Glutamatergic neuron (in vitro differentiated cells): ENCODE results near the gene CABP2. TPM values are rescaled to one million over a fixed set of nuclear protein-coding genes. Genes with fewer than 3 reads are reported as not detected.

Experiments used
- DNase-seq: peaks from one replicate; pipeline ENCODE4 v3.0.0; 2022
- H3K27ac Mint-ChIP-seq: one replicate; pipeline ENCODE4 v1.8.0; 2020; ENCODE audit warnings: mild to moderate bottlenecking, mixed read lengths, inconsistent platforms; ENCODE audit not compliant: unreplicated experiment
- H3K27me3 Mint-ChIP-seq: one replicate; pipeline ENCODE4 v1.8.0; 2020; ENCODE audit warnings: mild to moderate bottlenecking, moderate library complexity, mixed read lengths, inconsistent platforms; ENCODE audit not compliant: unreplicated experiment
- H3K36me3 Mint-ChIP-seq: one replicate; pipeline ENCODE4 v1.8.0; 2020; ENCODE audit warnings: mild to moderate bottlenecking, mixed read lengths, inconsistent platforms; ENCODE audit not compliant: unreplicated experiment
- H3K4me1 Mint-ChIP-seq: one replicate; pipeline ENCODE4 v1.8.0; 2020; ENCODE audit warnings: mild to moderate bottlenecking, low read depth, mixed read lengths, inconsistent platforms; ENCODE audit not compliant: unreplicated experiment
- H3K4me3 Mint-ChIP-seq: one replicate; pipeline ENCODE4 v1.8.0; 2020; ENCODE audit warnings: mild to moderate bottlenecking, mixed read lengths, inconsistent platforms; ENCODE audit not compliant: unreplicated experiment
- H3K9me3 Mint-ChIP-seq: one replicate; pipeline ENCODE4 v1.8.0; 2020; ENCODE audit warnings: mild to moderate bottlenecking, moderate library complexity, mixed read lengths, inconsistent platforms; ENCODE audit not compliant: unreplicated experiment
- total RNA-seq: library from RNA; stranded (reverse); fragmentation: NEBNext Ultra II Directional; extraction: Animal tissue kit (Norgen Biotek cat#: 25700); gene quantifications from one replicate; pipeline ENCODE4 v1.2.1, GENCODE V29; 2021; ENCODE audit not compliant: unreplicated experiment
- TF ChIP-seq, protein P1 (sequence below): fragments of 200-600 bp; sonication (generic); IDR thresholded peaks from one replicate; pipeline ENCODE4 v1.5.0; 2021; ENCODE audit not compliant: partially characterized antibody, unreplicated experiment

The CABP2 gene
- total RNA-seq, 1 donor from 2014 or later: not detected

- DNase-seq: peak; percentile 87
- Mint-ChIP-seq H3K4me1 (peaks cover 10% of the 10 kb centered on the region), H3K36me3 (no peaks in the 10 kb centered on the region), H3K27me3 (peaks cover 16% of the 10 kb centered on the region), H3K27ac (no peak overlapping the region), H3K4me3 (peak overlapping the region; percentile 81), H3K9me3 (peaks cover 10% of the 10 kb centered on the region)
- TF ChIP-seq, protein P1, sequence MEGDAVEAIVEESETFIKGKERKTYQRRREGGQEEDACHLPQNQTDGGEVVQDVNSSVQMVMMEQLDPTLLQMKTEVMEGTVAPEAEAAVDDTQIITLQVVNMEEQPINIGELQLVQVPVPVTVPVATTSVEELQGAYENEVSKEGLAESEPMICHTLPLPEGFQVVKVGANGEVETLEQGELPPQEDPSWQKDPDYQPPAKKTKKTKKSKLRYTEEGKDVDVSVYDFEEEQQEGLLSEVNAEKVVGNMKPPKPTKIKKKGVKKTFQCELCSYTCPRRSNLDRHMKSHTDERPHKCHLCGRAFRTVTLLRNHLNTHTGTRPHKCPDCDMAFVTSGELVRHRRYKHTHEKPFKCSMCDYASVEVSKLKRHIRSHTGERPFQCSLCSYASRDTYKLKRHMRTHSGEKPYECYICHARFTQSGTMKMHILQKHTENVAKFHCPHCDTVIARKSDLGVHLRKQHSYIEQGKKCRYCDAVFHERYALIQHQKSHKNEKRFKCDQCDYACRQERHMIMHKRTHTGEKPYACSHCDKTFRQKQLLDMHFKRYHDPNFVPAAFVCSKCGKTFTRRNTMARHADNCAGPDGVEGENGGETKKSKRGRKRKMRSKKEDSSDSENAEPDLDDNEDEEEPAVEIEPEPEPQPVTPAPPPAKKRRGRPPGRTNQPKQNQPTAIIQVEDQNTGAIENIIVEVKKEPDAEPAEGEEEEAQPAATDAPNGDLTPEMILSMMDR: peak; percentile 90
Measured at GRCh38 chr11:67505605-67506396, 17.4 kb downstream of the CABP2 start.

- peaks cover 10% of the 10 kb centered on the region for H3K4me1 Mint-ChIP-seq
- H3K27me3 Mint-ChIP-seq: peaks cover 19% of the 10 kb centered on the region
- TF ChIP-seq, protein P1: no peak
- H3K27ac Mint-ChIP-seq: no peak within 1 kb of the TSS
- H3K36me3 Mint-ChIP-seq: no peaks in the 10 kb centered on the region
- H3K9me3 Mint-ChIP-seq: peaks cover 10% of the 10 kb centered on the region
- DNase-seq: peak; percentile 64
- H3K4me3 Mint-ChIP-seq: peak within 1 kb of the TSS; percentile 86
Measured at GRCh38 chr11:67504950-67505581, 18.2 kb downstream of the CABP2 start, which contains the start of gene PITPNM1. Gene PITPNM1, minus strand, starts transcription at chr11:67505363. Its CDS starts 1,183 bp downstream, at chr11:67504180.

DNA sequence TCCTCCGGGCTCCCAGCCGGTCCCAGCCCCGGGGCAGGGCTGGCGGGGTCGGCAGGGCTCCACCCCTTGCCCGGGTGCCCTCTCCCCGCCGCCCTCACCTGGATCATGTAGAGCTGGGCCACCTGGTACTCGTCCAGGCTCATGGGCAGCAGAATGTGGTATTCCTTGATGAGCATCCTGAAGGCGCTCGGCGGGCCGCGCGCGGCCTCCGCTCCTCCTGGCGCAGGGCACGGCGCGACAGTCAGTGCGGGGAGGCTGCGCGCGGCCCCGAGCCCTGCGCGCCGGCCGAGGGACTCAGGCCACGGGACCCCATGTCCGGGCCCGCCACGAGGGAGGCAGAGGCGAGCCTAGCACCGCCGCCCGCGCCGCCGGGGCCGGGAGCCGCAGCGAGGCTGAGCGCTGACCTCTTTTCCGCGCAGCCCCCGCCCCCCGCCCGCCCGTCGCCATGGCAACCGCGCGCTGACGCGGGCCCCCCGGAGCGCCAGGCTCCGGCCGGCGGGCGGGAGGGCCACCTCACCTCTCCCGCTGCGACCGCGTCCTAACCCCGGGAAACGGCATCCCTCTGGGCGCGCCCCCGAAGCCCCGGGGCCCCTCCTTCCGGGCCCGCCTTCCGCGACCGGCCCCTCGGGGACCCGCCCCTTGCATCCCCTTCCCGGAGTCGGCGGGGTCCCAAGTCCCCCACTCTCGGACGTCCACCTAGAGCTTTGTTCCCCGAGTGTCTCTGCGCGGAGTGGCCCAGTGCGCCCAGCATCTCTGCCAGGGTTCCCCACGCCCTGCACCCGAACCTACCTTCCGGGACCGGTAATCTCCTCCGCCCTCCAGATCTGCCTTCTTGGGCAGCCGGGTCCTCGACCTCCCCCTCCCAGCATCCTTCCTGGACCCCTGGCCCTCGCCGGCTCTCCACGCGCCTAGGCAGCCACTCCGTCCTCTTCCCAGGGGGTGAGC is 19.0 kb downstream of the CABP2 start:
- peak; percentile 56 for DNase-seq
- H3K27me3 Mint-ChIP-seq: peaks cover 17% of the 10 kb centered on the region
- no peak overlapping the region for H3K27ac Mint-ChIP-seq
- peaks cover 10% of the 10 kb centered on the region for H3K9me3 Mint-ChIP-seq
- peaks cover 10% of the 10 kb centered on the region for H3K4me1 Mint-ChIP-seq
- no peaks in the 10 kb centered on the region for H3K36me3 Mint-ChIP-seq
- TF ChIP-seq, protein P1: no peak
- peak overlapping the region; percentile 86 for H3K4me3 Mint-ChIP-seq

- H3K27me3 Mint-ChIP-seq: peaks cover 11% of the 10 kb centered on the region
- H3K4me3 Mint-ChIP-seq: peak overlapping the region; percentile 79
- peaks cover 6% of the 10 kb centered on the region for H3K9me3 Mint-ChIP-seq
- H3K4me1 Mint-ChIP-seq: peaks cover 7% of the 10 kb centered on the region
- DNase-seq: no peak
- TF ChIP-seq, protein P1: no peak
- H3K27ac Mint-ChIP-seq: no peak overlapping the region
- no peaks in the 10 kb centered on the region for H3K36me3 Mint-ChIP-seq
Measured at GRCh38 chr11:67503119-67504004, 19.9 kb downstream of the CABP2 start.
